ENCODE measurements around the gene EXT2. TPM values are rescaled to one million over a fixed set of nuclear protein-coding genes. Genes with fewer than 3 reads are reported as not detected.

The EXT2 gene
- total RNA-seq, 1 experiment from 2014 or later = 42.8 TPM

DNA sequence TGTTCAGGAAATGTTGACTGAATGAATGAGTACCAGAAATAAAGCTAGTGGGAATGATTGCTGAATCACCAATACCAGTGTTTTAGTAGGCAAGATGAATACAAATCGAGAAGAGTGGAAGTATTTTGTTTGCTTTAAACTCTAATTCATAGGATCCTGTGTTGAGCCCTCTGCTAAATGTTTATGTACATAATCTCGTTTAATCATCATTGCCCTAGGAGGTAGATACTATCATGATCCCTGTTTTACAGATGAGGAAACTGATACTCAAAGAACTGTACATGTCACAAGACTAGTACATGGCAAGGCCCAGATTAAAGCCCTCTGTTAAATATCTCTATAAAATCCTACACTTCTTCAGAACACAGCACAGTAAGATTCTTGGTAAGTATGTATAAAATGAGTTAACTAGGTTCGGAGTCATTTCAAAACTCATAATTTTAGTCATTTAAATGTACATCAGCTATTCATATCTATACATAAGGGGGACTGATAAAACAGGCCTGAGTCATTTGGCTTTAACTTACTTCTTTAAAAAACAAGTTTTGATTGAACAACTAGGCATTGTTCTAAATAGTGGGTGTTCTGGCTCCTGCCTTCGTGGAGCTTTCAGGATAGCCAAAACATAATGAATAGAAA is 97.1 kb downstream of the EXT2 start:
- Histone ChIP-seq H3K27ac (ENCODE audit: low read depth, low read length) (no peak overlapping the region), H3K36me3 (ENCODE audit: control insufficient read depth in 1 of 2, insufficient read depth in 2 of 2, low read length in 2 of 2) (peaks cover 0 to 4% of the 10 kb centered on the region in 2 experiments; a peak in 1 of 4 replicates), H3K4me3 (replicated peaks in 1 of 2; ENCODE audit: low read depth in 1 of 2, low read length in 2 of 2) (no peak overlapping the region), H3K9me3 (ENCODE audit: control insufficient read depth in 1 of 2, insufficient read depth in 1 of 2, low read depth in 1 of 2, low read length in 2 of 2) (peaks cover 0 to 9% of the 10 kb centered on the region in 2 experiments; a peak in 2 of 4 replicates), H3K27me3 (ENCODE audit: insufficient read depth, low read length) (no peaks in the 10 kb centered on the region), H3K4me2 (ENCODE audit: low read length) (no peak overlapping the region), H2AFZ (ENCODE audit: low read depth, low read length, poor library complexity, severe bottlenecking) (no peak overlapping the region), H3K9ac (ENCODE audit: low read length) (no peak overlapping the region), H3K79me2 (ENCODE audit: insufficient read depth, low read length) (no peaks in the 10 kb centered on the region), H3K4me1 (ENCODE audit: control insufficient read depth in 1 of 2, insufficient read depth in 2 of 2, low read length in 2 of 2) (no peaks in the 10 kb centered on the region), H4K20me1 (ENCODE audit: insufficient read depth) (no peaks in the 10 kb centered on the region), H3K9me2 (ENCODE audit: insufficient read depth) (no peaks in the 10 kb centered on the region)
- BruUV-seq (replicated peaks) = no TSS peak
- DNase-seq (ENCODE audit: low read depth, low spot score) (no peak), ATAC-seq (no peak)
- intact Hi-C loops (cut with micrococcal nuclease) = no loop called here
- CTCF ChIA-PET = no interaction called here
- TF ChIP-seq, protein P1, sequence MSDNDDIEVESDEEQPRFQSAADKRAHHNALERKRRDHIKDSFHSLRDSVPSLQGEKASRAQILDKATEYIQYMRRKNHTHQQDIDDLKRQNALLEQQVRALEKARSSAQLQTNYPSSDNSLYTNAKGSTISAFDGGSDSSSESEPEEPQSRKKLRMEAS (IDR thresholded peaks at IDR 0.05) = no peak
- no peak for TF ChIP-seq POLR2A (IDR thresholded peaks at IDR 0.05; ENCODE audit: borderline replicate concordance, extremely low read depth, insufficient read depth, insufficient read length)
- TF ChIP-seq, protein P2, sequence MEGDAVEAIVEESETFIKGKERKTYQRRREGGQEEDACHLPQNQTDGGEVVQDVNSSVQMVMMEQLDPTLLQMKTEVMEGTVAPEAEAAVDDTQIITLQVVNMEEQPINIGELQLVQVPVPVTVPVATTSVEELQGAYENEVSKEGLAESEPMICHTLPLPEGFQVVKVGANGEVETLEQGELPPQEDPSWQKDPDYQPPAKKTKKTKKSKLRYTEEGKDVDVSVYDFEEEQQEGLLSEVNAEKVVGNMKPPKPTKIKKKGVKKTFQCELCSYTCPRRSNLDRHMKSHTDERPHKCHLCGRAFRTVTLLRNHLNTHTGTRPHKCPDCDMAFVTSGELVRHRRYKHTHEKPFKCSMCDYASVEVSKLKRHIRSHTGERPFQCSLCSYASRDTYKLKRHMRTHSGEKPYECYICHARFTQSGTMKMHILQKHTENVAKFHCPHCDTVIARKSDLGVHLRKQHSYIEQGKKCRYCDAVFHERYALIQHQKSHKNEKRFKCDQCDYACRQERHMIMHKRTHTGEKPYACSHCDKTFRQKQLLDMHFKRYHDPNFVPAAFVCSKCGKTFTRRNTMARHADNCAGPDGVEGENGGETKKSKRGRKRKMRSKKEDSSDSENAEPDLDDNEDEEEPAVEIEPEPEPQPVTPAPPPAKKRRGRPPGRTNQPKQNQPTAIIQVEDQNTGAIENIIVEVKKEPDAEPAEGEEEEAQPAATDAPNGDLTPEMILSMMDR (IDR thresholded peaks at IDR 0.05 in 2 of 3, conservative IDR thresholded peaks at IDR 0.05 in 1 of 3; ENCODE audit: borderline replicate concordance in 1 of 3, insufficient read depth in 1 of 3, low read depth in 2 of 3, low read length in 2 of 3) = no peak
- POLR2A ChIA-PET = no interaction called here
- RAD21 ChIA-PET (ENCODE audit: low non-redundant PET in 1 of 2, low total read pairs in 2 of 2, uncharacterized antibody in 2 of 2, unreplicated experiment in 2 of 2) = no interaction called here

DNA sequence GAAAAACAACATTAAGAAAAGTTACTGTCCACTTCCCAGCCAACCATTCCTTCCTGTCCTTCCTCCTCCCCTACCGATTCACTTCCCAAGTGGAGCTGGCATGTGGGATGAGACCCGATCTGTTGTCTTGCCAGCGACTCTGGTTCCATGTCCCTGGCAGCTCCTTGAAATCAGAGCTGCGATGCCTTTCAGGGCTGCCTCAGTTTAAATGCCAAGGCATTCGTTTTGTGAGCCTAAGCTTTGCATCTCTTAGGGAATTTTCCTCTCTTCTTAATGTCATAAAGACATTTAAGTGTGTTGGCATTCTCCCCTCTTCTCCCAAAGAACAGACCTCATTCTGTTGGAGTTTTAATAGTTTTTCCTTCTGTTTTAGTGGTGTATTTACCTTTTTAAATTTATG is 98.4 kb downstream of the EXT2 start:
- ATAC-seq = no peak
- DNase-seq (ENCODE audit: low read depth, low spot score) = no peak
- no peak overlapping the region for H3K4me3 ChIP-seq (replicated peaks in 1 of 2; ENCODE audit: low read depth in 1 of 2, low read length in 2 of 2)
- no peaks in the 10 kb centered on the region for H3K9me2 ChIP-seq (ENCODE audit: insufficient read depth)
- H3K4me2 ChIP-seq (ENCODE audit: low read length) = no peak overlapping the region
- no peaks in the 10 kb centered on the region for H3K27me3 ChIP-seq (ENCODE audit: insufficient read depth, low read length)
- CTCF ChIA-PET = no interaction called here
- H3K27ac ChIP-seq (ENCODE audit: low read depth, low read length) = no peak overlapping the region
- H3K36me3 ChIP-seq (ENCODE audit: control insufficient read depth in 1 of 2, insufficient read depth in 2 of 2, low read length in 2 of 2) = 0 out of 4 replicates have a peak, but pooled peaks cover 0 to 4% of the 10 kb centered on the region in 2 experiments
- H3K79me2 ChIP-seq (ENCODE audit: insufficient read depth, low read length) = no peaks in the 10 kb centered on the region
- no TSS peak for BruUV-seq (replicated peaks)
- intact Hi-C loops (cut with micrococcal nuclease) = no loop called here
- H4K20me1 ChIP-seq (ENCODE audit: insufficient read depth) = no peaks in the 10 kb centered on the region
- POLR2A ChIA-PET = no interaction called here
- H3K4me1 ChIP-seq (ENCODE audit: control insufficient read depth in 1 of 2, insufficient read depth in 2 of 2, low read length in 2 of 2) = no peaks in the 10 kb centered on the region
- H3K9me3 ChIP-seq (ENCODE audit: control insufficient read depth in 1 of 2, insufficient read depth in 1 of 2, low read depth in 1 of 2, low read length in 2 of 2) = no peaks in the 10 kb centered on the region
- no peak overlapping the region for H3K9ac ChIP-seq (ENCODE audit: low read length)
- RAD21 ChIA-PET (ENCODE audit: low non-redundant PET in 1 of 2, low total read pairs in 2 of 2, uncharacterized antibody in 2 of 2, unreplicated experiment in 2 of 2) = no interaction called here
- H2AFZ ChIP-seq (ENCODE audit: low read depth, low read length, poor library complexity, severe bottlenecking) = no peak overlapping the region
- TF ChIP-seq YY1 (IDR thresholded peaks at IDR 0.05; ENCODE audit: extremely low read depth, insufficient replicate concordance, low read depth, low read length) (no peak), EZH2phosphoT487 (IDR thresholded peaks at IDR 0.05; ENCODE audit: borderline replicate concordance) (no peak), RAD21 (IDR thresholded peaks at IDR 0.05; ENCODE audit: low read depth) (no peak), ZNF274 (IDR thresholded peaks at IDR 0.05; ENCODE audit: low read depth, low read length) (no peak), CEBPB (IDR thresholded peaks at IDR 0.05; ENCODE audit: low read depth) (no peak), EGR1 (IDR thresholded peaks at IDR 0.05; ENCODE audit: low read depth) (no peak), POLR2A (IDR thresholded peaks at IDR 0.05; ENCODE audit: borderline replicate concordance, extremely low read depth, insufficient read depth, insufficient read length) (no peak)
- TF ChIP-seq, protein P3, sequence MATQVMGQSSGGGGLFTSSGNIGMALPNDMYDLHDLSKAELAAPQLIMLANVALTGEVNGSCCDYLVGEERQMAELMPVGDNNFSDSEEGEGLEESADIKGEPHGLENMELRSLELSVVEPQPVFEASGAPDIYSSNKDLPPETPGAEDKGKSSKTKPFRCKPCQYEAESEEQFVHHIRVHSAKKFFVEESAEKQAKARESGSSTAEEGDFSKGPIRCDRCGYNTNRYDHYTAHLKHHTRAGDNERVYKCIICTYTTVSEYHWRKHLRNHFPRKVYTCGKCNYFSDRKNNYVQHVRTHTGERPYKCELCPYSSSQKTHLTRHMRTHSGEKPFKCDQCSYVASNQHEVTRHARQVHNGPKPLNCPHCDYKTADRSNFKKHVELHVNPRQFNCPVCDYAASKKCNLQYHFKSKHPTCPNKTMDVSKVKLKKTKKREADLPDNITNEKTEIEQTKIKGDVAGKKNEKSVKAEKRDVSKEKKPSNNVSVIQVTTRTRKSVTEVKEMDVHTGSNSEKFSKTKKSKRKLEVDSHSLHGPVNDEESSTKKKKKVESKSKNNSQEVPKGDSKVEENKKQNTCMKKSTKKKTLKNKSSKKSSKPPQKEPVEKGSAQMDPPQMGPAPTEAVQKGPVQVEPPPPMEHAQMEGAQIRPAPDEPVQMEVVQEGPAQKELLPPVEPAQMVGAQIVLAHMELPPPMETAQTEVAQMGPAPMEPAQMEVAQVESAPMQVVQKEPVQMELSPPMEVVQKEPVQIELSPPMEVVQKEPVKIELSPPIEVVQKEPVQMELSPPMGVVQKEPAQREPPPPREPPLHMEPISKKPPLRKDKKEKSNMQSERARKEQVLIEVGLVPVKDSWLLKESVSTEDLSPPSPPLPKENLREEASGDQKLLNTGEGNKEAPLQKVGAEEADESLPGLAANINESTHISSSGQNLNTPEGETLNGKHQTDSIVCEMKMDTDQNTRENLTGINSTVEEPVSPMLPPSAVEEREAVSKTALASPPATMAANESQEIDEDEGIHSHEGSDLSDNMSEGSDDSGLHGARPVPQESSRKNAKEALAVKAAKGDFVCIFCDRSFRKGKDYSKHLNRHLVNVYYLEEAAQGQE (IDR thresholded peaks at IDR 0.05; ENCODE audit: low read depth) = no peak
- TF ChIP-seq, protein P4, sequence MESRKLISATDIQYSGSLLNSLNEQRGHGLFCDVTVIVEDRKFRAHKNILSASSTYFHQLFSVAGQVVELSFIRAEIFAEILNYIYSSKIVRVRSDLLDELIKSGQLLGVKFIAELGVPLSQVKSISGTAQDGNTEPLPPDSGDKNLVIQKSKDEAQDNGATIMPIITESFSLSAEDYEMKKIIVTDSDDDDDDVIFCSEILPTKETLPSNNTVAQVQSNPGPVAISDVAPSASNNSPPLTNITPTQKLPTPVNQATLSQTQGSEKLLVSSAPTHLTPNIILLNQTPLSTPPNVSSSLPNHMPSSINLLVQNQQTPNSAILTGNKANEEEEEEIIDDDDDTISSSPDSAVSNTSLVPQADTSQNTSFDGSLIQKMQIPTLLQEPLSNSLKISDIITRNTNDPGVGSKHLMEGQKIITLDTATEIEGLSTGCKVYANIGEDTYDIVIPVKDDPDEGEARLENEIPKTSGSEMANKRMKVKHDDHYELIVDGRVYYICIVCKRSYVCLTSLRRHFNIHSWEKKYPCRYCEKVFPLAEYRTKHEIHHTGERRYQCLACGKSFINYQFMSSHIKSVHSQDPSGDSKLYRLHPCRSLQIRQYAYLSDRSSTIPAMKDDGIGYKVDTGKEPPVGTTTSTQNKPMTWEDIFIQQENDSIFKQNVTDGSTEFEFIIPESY (IDR thresholded peaks at IDR 0.05; ENCODE audit: extremely low read depth, insufficient replicate concordance, low read length) = no peak
